ENCODE measurements around the gene MFSD2A.

Gene MFSD2A

DNA sequence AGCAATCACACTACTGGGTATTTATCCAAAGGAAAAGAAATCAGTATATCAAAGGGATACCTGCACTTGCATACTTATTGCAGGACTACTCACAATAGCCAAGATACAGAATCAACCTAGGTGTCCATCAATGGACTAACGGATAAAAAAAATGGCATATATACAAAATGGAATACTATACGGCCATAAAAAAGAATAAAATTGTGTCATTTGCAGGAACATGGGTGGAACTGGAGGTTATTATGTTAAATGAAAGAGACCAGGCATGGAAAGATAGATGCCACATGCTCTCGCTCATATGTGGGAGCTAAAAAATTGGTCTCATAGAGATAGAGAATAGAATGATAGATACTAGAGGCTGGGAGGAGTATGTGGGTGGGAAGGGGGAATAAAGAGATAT lies 56.3 kb downstream of the MFSD2A start:
- no peak for DNase-seq (ENCODE audit: low spot score)
- TF ChIP-seq, protein P1, sequence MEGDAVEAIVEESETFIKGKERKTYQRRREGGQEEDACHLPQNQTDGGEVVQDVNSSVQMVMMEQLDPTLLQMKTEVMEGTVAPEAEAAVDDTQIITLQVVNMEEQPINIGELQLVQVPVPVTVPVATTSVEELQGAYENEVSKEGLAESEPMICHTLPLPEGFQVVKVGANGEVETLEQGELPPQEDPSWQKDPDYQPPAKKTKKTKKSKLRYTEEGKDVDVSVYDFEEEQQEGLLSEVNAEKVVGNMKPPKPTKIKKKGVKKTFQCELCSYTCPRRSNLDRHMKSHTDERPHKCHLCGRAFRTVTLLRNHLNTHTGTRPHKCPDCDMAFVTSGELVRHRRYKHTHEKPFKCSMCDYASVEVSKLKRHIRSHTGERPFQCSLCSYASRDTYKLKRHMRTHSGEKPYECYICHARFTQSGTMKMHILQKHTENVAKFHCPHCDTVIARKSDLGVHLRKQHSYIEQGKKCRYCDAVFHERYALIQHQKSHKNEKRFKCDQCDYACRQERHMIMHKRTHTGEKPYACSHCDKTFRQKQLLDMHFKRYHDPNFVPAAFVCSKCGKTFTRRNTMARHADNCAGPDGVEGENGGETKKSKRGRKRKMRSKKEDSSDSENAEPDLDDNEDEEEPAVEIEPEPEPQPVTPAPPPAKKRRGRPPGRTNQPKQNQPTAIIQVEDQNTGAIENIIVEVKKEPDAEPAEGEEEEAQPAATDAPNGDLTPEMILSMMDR (conservative IDR thresholded peaks at IDR 0.05; ENCODE audit: low read depth) = no peak
- ChIA-PET POLR2A (ENCODE audit: low non-redundant PET) (no interaction called here), CTCF (no interaction called here)
- no peak overlapping the region for H3K27ac ChIP-seq

DNA sequence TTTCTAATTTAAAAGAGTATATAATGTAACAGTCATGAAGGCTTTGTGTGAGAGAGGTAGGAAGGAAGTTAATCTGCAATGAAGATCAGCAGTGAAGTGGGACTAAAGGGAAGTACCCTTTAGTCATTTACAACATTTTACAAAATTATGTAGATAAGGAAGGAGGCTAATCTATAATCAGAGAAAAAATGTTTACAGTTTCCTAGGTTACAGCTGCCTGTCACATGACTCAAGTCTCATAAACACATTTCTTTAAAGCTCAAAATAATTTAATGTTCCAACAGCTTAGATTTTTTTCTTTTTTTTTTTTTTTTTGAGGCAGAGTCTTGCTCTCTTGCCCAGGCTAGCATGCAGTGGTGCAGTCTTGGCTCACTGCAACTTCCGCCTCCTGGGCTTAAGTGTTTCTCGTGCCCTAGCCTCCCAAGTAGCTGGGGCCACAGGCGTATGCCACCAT lies 59.3 kb downstream of the MFSD2A start:
- no peak for DNase-seq (ENCODE audit: low spot score)
- CTCF ChIA-PET = interaction anchor here (0.7 kb wide), 2 partner anchors 41 to 185 kb away, joined by 3 to 7 read pairs; no protein-coding TSS in a partner anchor
- TF ChIP-seq, protein P1 (conservative IDR thresholded peaks at IDR 0.05; ENCODE audit: low read depth) = no peak
- POLR2A ChIA-PET (ENCODE audit: low non-redundant PET) = interaction anchor here (0.6 kb wide), 1 partner anchor 20 kb away, joined by 3 read pairs; no protein-coding TSS in a partner anchor
- no peak overlapping the region for H3K27ac ChIP-seq

GRCh38 chr1:40014812-40015594 lies 60.1 kb downstream of the MFSD2A start:
- TF ChIP-seq, protein P1 (conservative IDR thresholded peaks at IDR 0.05; ENCODE audit: low read depth) = no peak
- ChIA-PET CTCF (interaction anchor here (0.8 kb wide), 1 partner anchor 10 kb away, joined by 4 read pairs; no protein-coding TSS in a partner anchor), POLR2A (ENCODE audit: low non-redundant PET) (no interaction called here)
- DNase-seq (ENCODE audit: low spot score) = peak; percentile 86
- H3K27ac ChIP-seq = no peak overlapping the region

- TF ChIP-seq, protein P1 (conservative IDR thresholded peaks at IDR 0.05; ENCODE audit: low read depth) = no peak
- no peak overlapping the region for H3K27ac ChIP-seq
- CTCF ChIA-PET = no interaction called here
- no peak for DNase-seq (ENCODE audit: low spot score)
- POLR2A ChIA-PET (ENCODE audit: low non-redundant PET) = interaction anchor here (0.7 kb wide), 1 partner anchor 844 kb away, joined by 5 read pairs; no protein-coding TSS in a partner anchor
These were observed 63.1 kb downstream of the MFSD2A start for GRCh38 chr1:40017951-40018575.

Data from RWPE1 (cell line).